Activated CD4-positive, alpha-beta memory T cell treated with anti-CD3 and anti-CD28 coated beads, Interleukin-2, amount 10 ng/mL, durations not matched to agents 7 days and 5 days (primary cell): ENCODE results near the gene KCNK7. TPM values are rescaled to one million over a fixed set of nuclear protein-coding genes. Genes with fewer than 3 reads are reported as not detected.

Experiments used
- CTCF ChIA-PET: fragments of 350-600 bp; sonication (Branson Sonifier 250); formaldehyde crosslinking; loops from one replicate; lab custom pipeline; 2021; ENCODE audit warnings: antibody characterized with exemption, inconsistent platforms; lab: Charles Lee
- POLR2A ChIA-PET: fragments of 350-600 bp; sonication (Branson Sonifier 250); formaldehyde crosslinking; loops from one replicate; lab custom pipeline; 2021; ENCODE audit warnings: antibody characterized with exemption; lab: Charles Lee
- DNase-seq: peaks from one replicate; pipeline ENCODE4 v3.0.0-alpha.2; 2020
- H3K27ac Mint-ChIP-seq: one replicate; pipeline ENCODE4 v1.8.0; 2021; ENCODE audit warnings: mild to moderate bottlenecking, mixed read lengths
- H3K27me3 Mint-ChIP-seq: one replicate; pipeline ENCODE4 v1.8.0; 2021; ENCODE audit warnings: mixed read lengths
- H3K36me3 Mint-ChIP-seq: one replicate; pipeline ENCODE4 v1.8.0; 2021; ENCODE audit warnings: low read depth, mixed read lengths
- H3K4me1 Mint-ChIP-seq: one replicate; pipeline ENCODE4 v1.8.0; 2021; ENCODE audit warnings: mixed read lengths
- H3K4me3 Mint-ChIP-seq: one replicate; pipeline ENCODE4 v1.8.0; 2021; ENCODE audit warnings: mild to moderate bottlenecking, mixed read lengths
- H3K9me3 Mint-ChIP-seq: one replicate; pipeline ENCODE4 v1.8.0; 2021; ENCODE audit warnings: mixed read lengths
- total RNA-seq, 2 experiments: library from RNA; stranded (reverse); gene quantifications; one replicate each; pipeline ENCODE4 v1.2.3, GENCODE V29; 2021

KCNK7 gene
- total RNA-seq, 2 experiments from 2014 or later, result 0.80 to 1.0 TPM

DNA sequence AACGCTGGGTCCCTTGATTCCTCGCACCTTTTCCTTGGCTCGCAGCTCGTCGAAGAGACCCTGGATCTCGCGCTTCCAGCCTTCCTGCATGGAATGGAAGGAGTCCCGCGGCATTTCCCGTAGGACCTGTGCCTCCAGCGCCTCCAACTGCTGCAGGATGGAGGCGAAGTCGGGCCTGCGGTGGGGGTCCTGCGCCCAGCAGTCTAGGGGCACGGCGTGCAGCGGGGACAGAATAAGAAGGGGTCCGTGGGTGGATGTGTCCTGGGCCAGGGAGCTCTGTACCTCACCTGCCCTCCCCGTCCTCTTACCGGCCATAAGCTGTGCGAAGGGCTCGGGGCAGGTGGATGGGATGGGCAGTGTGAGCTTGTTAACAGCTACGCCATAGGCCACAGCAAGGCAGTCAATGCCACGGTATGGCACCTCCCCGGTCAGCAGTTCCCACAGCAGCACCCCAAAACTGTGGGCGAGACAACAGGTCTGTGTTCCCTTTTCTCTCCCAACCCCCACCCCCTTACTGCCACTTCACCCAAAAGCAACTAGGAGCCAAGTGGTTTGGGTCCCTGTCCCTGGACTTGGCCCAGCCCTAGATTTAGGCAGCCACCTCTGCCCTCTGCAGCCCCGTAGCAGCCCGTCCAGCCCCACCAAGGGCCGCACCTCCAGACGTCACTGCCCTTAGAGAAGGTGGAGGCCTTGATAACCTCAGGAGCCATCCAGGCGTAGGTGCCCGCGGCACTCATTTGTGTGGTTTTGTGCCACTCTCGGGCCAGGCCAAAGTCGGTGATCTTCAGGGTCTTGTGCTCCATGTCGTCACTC is 12.2 kb upstream of the KCNK7 start:
- POLR2A ChIA-PET, result interaction anchor here (1.4 kb wide), 1 partner anchor 172 kb away, joined by 3 read pairs; no protein-coding TSS in a partner anchor
- no peaks in the 10 kb centered on the region for H3K27me3 Mint-ChIP-seq
- no peak overlapping the region for H3K4me3 Mint-ChIP-seq
- peaks cover 69% of the 10 kb centered on the region for H3K36me3 Mint-ChIP-seq
- H3K9me3 Mint-ChIP-seq, result no peaks in the 10 kb centered on the region
- peak overlapping the region; percentile 16 for H3K27ac Mint-ChIP-seq
- CTCF ChIA-PET, result no interaction called here
- DNase-seq, result no peak
- H3K4me1 Mint-ChIP-seq, result peaks cover 45% of the 10 kb centered on the region

DNA sequence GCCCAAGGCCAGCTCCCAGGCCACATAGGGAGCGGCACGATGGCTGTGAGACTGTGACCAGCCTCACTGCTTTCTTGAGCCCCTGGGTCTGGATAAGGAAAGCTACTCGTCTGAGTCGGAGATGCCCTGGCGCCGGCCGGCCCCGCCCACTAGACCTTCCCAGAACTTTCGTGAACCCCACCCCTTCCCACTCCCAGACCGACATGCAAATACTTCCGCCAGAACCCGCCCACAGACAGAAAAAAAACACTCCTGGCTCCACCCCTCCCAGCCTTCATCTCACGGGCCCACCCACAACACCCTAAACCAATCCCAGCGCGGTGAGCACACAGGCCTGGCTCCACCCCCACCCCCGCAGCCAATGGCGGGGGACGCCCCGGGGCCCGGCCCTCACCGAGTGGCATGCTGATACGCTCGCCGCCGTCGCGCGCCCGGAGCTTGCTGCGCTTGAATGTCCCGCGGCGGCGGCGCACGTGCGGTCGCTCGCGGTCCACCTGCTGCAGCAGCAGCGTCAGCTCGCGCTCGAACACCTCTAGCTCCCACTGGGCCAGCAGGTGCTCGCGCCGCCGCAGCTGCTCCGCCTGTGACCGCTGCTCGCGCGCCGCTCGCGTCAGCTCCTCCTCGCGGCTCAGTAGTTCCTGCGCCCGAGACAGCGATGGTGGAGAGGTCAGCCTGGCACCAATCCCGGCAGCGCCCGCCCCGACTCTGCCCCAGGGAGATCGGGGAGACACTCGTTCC is 11.4 kb upstream of the KCNK7 start:
- Mint-ChIP-seq H3K9me3 (no peaks in the 10 kb centered on the region), H3K4me1 (peaks cover 38% of the 10 kb centered on the region), H3K36me3 (peaks cover 64% of the 10 kb centered on the region), H3K27ac (no peak overlapping the region), H3K27me3 (no peaks in the 10 kb centered on the region), H3K4me3 (no peak overlapping the region)
- POLR2A ChIA-PET, result no interaction called here
- CTCF ChIA-PET, result no interaction called here
- DNase-seq, result no peak

DNA sequence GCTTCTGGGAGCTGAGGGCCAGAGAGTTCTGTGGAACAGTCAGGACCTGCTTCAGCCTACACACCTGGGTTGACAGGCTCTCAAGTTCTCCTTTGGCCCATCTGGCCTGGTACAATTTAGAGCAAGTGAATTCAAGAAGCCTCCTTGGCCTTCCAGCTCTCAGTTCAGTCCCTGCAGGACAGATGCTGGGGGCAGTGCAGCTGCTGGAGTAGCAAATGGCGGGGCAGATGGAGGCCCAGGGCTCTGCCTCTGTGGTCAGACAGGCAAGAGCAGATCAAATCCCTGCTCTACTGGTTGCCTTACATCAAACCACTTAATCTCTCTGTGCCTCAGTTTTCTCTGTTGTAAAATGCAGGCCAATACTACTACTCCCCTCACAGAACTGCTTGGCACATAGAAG is 8.7 kb upstream of the KCNK7 start:
- no peak for DNase-seq
- Mint-ChIP-seq H3K27ac (no peak overlapping the region), H3K27me3 (no peaks in the 10 kb centered on the region), H3K36me3 (peaks cover 43% of the 10 kb centered on the region), H3K9me3 (no peaks in the 10 kb centered on the region), H3K4me3 (no peak overlapping the region), H3K4me1 (peaks cover 11% of the 10 kb centered on the region)
- CTCF ChIA-PET, result interaction anchor here (1.1 to 2.2 kb wide), 5 partner anchors 10 to 64 kb away, joined by 3 to 10 read pairs (median 4); no protein-coding TSS in a partner anchor
- POLR2A ChIA-PET, result interaction anchor here (1.1 to 3.2 kb wide), 5 partner anchors 8 to 26 kb away, joined by 3 to 18 read pairs (median 4); partner anchors contain the start of genes KCNK7, MAP3K11 and PCNX3

DNA sequence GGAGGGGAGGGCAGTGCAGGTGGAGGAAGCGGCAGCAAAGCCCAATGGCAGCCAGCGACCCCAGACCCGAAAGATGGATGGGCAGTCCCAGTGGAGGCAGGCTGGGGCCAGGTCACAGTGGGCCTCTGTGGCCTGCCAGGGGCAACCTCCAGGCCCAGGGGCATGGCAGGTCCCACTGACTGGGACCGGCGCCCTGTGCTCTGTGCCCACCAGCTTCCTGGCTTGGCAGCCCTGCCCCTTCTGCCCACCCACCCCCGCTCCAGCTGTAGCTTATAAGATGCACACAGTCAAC is 4.3 kb upstream of the KCNK7 start:
- Mint-ChIP-seq H3K36me3 (peaks cover 31% of the 10 kb centered on the region), H3K27me3 (no peaks in the 10 kb centered on the region), H3K9me3 (no peaks in the 10 kb centered on the region), H3K4me3 (no peak overlapping the region), H3K4me1 (peaks cover 16% of the 10 kb centered on the region), H3K27ac (no peak overlapping the region)
- DNase-seq, result no peak
- ChIA-PET POLR2A (interaction anchor here (1.0 to 1.3 kb wide), 3 partner anchors 13 to 23 kb away, joined by 3 to 4 read pairs (median 3); partner anchors contain the start of gene PCNX3), CTCF (no interaction called here)

DNA sequence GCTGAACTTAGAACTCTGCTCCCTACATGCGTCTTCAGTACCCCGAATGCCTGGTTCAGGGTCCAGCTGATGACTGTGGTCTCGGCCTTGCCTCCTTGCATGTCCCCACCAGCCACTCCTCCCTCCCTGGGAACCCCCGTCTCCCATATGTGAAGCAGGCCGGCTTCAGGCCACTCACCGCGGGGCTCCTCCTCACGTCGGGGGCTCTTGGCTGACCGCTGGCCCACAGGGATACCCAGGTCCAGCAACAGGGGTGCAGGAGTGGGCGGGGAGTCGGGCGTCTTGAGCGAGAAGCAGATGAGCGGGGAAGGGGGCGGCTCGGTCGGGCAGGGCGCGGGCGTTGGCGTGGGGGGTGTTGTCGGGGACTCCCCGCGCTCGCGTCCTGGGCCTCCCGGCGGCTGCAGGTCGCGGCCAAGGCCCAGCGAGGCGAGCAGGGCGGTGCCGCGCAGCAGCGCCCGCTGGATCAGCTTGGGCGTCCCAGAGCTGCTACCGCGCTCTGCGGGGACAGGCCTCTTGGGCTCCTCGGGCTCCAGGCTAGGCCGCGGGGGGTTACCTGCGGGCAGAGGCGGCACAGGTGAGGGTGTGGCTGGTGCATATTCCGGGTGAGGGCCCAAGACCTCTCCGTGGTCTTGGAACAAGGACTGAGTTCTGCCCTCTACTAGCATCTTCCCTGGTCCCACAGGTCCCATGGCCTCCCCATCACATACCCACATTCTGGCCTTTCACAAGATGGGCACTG is 3.8 kb upstream of the KCNK7 start:
- DNase-seq, result no peak
- POLR2A ChIA-PET, result no interaction called here
- peaks cover 20% of the 10 kb centered on the region for H3K4me1 Mint-ChIP-seq
- H3K27ac Mint-ChIP-seq, result no peak overlapping the region
- no peaks in the 10 kb centered on the region for H3K9me3 Mint-ChIP-seq
- CTCF ChIA-PET, result no interaction called here
- peaks cover 29% of the 10 kb centered on the region for H3K36me3 Mint-ChIP-seq
- H3K27me3 Mint-ChIP-seq, result no peaks in the 10 kb centered on the region
- H3K4me3 Mint-ChIP-seq, result no peak overlapping the region

DNA sequence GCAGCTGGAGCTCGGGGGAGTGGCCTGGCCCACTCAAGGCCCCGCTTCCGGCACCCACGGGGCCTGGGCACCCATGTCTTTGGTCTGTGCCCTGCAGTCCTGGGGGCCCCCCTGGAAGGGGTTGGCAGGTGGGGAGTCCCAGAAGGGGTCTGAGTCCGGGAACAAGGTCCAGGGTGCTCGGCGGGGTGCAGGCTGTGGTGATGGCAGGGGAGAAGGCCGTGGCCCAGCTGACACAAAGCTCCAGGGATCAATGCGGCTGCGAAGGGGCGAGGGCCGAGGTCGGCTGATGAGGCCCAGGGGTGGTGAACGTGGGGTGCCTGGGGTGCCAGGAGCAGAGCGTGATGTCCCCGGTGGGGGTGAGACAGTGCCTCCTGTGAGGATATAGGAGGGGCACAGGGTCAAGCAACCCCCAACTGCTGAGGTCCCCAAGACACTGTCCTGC is 2.7 kb upstream of the KCNK7 start:
- H3K9me3 Mint-ChIP-seq, result no peaks in the 10 kb centered on the region
- ChIA-PET CTCF (no interaction called here), POLR2A (interaction anchor here (0.7 to 1.2 kb wide), 3 partner anchors 11 to 41 kb away, joined by 3 to 5 read pairs (median 3); no protein-coding TSS in a partner anchor)
- DNase-seq, result no peak
- H3K27ac Mint-ChIP-seq, result no peak overlapping the region
- no peak overlapping the region for H3K4me3 Mint-ChIP-seq
- H3K4me1 Mint-ChIP-seq, result peaks cover 27% of the 10 kb centered on the region
- H3K36me3 Mint-ChIP-seq, result peaks cover 20% of the 10 kb centered on the region
- H3K27me3 Mint-ChIP-seq, result no peaks in the 10 kb centered on the region

DNA sequence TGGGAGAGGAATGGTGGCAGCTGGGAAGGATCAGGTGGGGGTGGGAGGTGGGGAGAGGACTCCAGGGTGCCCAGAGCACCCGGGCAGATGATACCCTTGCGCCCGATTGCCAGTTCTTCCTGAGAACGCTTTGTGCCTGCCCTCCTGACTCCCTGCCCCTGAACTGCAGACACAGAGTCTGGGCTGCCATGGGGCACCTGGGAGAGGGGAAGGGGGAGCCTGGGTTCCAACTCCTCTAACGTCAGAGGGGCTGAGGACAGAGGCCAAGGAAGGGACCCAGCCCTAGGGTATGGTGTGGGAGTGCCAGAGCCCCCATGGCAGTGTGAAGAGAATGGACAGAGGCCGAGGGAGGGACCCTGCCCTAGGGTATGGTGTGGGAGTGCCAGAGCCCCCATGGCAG is 920 bp upstream of the KCNK7 start:
- CTCF ChIA-PET, result interaction anchor here (1.1 to 1.3 kb wide), 2 partner anchors 9 to 56 kb away, joined by 3 to 7 read pairs; no protein-coding TSS in a partner anchor
- Mint-ChIP-seq H3K9me3 (no peaks in the 10 kb centered on the region), H3K4me1 (peaks cover 27% of the 10 kb centered on the region), H3K27me3 (no peaks in the 10 kb centered on the region), H3K27ac (peak overlapping the region; percentile 58), H3K36me3 (peaks cover 18% of the 10 kb centered on the region), H3K4me3 (no peak overlapping the region)
- no peak for DNase-seq
- POLR2A ChIA-PET, result interaction anchor here (1.3 to 5.4 kb wide), 7 partner anchors 8 to 36 kb away, joined by 4 to 42 read pairs (median 8); partner anchors contain the start of genes EHBP1L1, FAM89B, MAP3K11 and PCNX3

DNA sequence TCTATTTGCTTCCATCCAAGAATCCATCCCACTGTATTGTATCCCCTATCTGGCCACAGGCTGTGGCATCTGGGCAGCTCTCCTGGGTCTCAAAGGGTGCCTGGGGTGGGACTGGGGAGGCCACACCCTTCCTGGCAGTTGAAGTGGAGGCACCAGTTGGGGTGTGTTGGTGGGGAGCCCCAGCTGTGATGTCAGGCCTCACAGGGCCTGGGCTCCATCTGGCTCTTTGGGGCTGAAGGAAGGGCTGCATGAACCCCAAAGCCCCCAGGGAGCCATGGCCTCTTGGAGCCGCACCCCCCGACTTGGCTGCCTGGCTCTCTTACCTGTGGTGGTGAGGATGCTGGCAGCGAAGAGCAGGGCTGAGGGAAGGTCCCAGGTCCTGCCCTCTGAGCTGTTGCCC is 469 bp downstream of the KCNK7 start:
- Mint-ChIP-seq H3K4me3 (no peak overlapping the region), H3K27me3 (no peaks in the 10 kb centered on the region), H3K36me3 (peaks cover 27% of the 10 kb centered on the region), H3K9me3 (no peaks in the 10 kb centered on the region), H3K27ac (peak overlapping the region; percentile 75), H3K4me1 (peaks cover 27% of the 10 kb centered on the region)
- ChIA-PET POLR2A (interaction anchor here (0.8 to 5.4 kb wide), 9 partner anchors 9 to 54 kb away, joined by 3 to 42 read pairs (median 8); partner anchors contain the start of genes EHBP1L1, FAM89B, MAP3K11 and PCNX3), CTCF (interaction anchor here (1.3 to 3.0 kb wide), 6 partner anchors 8 to 43 kb away, joined by 5 to 29 read pairs (median 10); partner anchors contain the start of genes EHBP1L1, FAM89B, PCNX3 and ZNRD2)
- DNase-seq, result no peak

DNA sequence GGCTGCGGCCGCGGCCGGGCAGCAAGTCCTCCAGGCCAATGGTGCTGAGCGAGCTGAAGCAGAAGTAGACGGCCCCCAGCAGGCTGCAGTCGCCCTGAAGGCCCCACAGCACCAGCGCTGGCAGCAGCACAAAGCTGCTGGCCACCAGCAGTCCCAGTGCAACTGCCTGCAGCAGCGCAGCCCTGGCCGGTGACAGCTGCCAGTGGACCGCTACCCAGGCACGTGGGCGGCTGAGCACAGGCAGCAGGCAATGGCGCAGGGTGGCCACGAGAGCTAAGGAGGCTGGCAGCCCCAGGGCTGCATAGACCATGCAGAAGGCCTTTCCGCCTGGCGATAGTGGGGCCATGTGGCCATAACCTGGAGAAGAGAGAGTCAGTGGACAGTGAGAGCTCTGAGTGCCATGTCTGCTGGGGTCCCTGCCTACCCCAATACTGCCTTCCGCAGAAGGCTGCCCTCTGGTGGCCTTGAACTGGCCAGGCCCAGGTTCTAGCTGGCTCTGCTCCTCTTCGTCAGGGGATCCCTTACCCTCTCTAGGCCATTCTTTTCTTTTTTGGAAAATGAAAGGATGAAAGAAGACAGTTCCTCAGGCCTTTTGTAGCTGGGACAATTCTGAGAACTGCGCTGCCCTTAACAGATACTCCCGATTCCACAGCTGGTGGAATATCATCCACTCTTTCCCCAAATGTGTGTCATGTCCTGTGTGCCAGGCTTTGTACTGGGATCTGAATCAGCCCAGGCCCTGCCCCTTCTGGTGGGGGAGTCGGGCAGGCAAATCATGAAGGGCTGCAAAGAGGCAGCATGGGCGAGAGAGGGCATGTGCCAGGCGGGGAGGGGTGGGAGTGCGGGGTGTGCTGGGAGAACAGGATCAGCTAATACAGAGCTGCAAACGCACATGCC is 1.8 kb downstream of the KCNK7 start:
- Mint-ChIP-seq H3K27ac (peak overlapping the region; percentile 29), H3K4me1 (peaks cover 33% of the 10 kb centered on the region), H3K9me3 (no peaks in the 10 kb centered on the region), H3K27me3 (no peaks in the 10 kb centered on the region), H3K4me3 (no peak overlapping the region), H3K36me3 (peaks cover 27% of the 10 kb centered on the region)
- ChIA-PET POLR2A (interaction anchor here (0.7 to 5.4 kb wide), 11 partner anchors 10 to 53 kb away, joined by 3 to 42 read pairs (median 5); partner anchors contain the start of genes EHBP1L1, FAM89B, MAP3K11 and PCNX3), CTCF (interaction anchor here (0.6 to 3.0 kb wide), 23 partner anchors 9 to 623 kb away, joined by 3 to 37 read pairs (median 5); partner anchors contain the start of genes DPF2, EHBP1L1, FAM89B and MAP3K11)
- no peak for DNase-seq

DNA sequence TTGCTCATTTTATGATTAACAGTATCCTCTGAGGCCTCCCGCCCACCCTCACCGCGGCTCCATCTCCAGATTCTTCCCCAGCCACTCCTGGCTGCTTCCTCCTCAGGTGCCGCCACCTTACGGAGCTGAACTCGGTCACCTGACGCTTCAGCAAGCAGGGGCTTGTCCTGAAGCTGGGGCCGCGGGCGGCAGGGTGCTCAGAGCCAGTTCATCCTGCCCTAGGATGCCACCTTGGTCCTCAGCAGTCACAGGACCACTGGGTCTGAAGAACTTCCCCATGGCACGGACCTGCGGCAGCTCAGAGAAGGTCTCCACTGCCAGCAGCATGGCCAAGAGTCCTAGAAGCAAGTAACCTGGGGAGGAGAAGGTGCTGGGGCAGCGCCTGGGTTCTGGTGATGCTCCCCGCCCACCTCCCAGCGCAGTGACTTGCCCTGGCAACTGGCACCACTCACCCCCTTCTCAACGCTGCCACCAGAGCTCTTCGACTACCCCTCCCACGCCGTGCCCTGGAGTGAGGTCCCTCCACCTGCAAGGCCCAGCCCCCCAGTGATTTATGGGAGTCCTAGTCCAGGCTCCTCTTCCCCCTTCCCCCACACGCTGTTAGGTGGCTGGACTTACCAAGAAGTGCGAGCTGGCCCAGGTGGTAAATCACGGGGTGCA is 2.6 kb downstream of the KCNK7 start:
- Mint-ChIP-seq H3K9me3 (no peaks in the 10 kb centered on the region), H3K4me1 (peaks cover 41% of the 10 kb centered on the region), H3K36me3 (peaks cover 33% of the 10 kb centered on the region), H3K27ac (no peak overlapping the region), H3K4me3 (no peak overlapping the region), H3K27me3 (no peaks in the 10 kb centered on the region)
- CTCF ChIA-PET, result interaction anchor here (1.0 to 3.0 kb wide), 15 partner anchors 10 to 243 kb away, joined by 3 to 37 read pairs (median 8); partner anchors contain the start of genes EHBP1L1, FAM89B, MAP3K11 and PCNX3
- POLR2A ChIA-PET, result interaction anchor here (0.7 to 8.9 kb wide), 9 partner anchors 10 to 52 kb away, joined by 3 to 65 read pairs (median 10); partner anchors contain the start of genes EHBP1L1, FAM89B, MAP3K11 and PCNX3
- no peak for DNase-seq
